H1 (cell line): Measurements from ENCODE around the gene VSTM2L. TPM values are rescaled to one million over a fixed set of nuclear protein-coding genes. Genes with fewer than 3 reads are reported as not detected.
A peak's percentile ranks its signal among the peaks of the same experiment; 100 is the strongest.

Source experiments
- CTCF ChIA-PET: fragments of 300-600 bp; sonication (Branson Sonifier 250); formaldehyde crosslinking; loops from one replicate; lab custom pipeline; 2021; ENCODE audit not compliant: partially characterized antibody; lab: Charles Lee
- POLR2A ChIA-PET: fragments of 300-600 bp; sonication (Branson Sonifier 250); formaldehyde crosslinking; loops from one replicate; lab custom pipeline; 2021; ENCODE audit warnings: inconsistent platforms; ENCODE audit not compliant: partially characterized antibody; lab: Charles Lee
- DNase-seq, 2 experiments: peaks; one replicate each; pipeline versions ENCODE4 v3.0.0 to v3.0.0-alpha.2; 2010 to 2022; ENCODE audit warnings: low spot score in 2 of 2, low read depth in 1 of 2, mixed read lengths in 1 of 2
- FAIRE-seq: peaks from 2 replicates; lab custom pipeline; 2011; peaks lifted over from hg19 to GRCh38; lab: Jason Lieb, UNC
- H2AFZ ChIP-seq: 2 replicates; pipeline ENCODE4 v1.8.1; 2012; ENCODE audit warnings: low read length, inconsistent platforms
- H2AK5ac ChIP-seq: 2 replicates; pipeline ENCODE4 v1.6.1; 2013; ENCODE audit warnings: low read depth, low read length
- H2BK120ac ChIP-seq: replicated peaks from 2 replicates; pipeline ENCODE3; 2013; ENCODE audit warnings: low read depth, low read length, inconsistent platforms
- H2BK12ac ChIP-seq: 2 replicates; pipeline ENCODE4 v1.6.1; 2013; ENCODE audit warnings: low read depth, low read length
- H2BK15ac ChIP-seq: 2 replicates; pipeline ENCODE4 v1.6.1; 2013; ENCODE audit warnings: low read length
- H2BK20ac ChIP-seq: 2 replicates; pipeline ENCODE4 v1.6.1; 2013; ENCODE audit warnings: low read length
- H2BK5ac ChIP-seq: 2 replicates; pipeline ENCODE4 v1.6.1; 2013; ENCODE audit warnings: low read depth, low read length
- H3K14ac ChIP-seq: 2 replicates; pipeline ENCODE4 v1.6.1; 2013; ENCODE audit warnings: inconsistent platforms; ENCODE audit not compliant: insufficient read length
- H3K18ac ChIP-seq: 2 replicates; pipeline ENCODE4 v1.6.1; 2013; ENCODE audit warnings: low read length; ENCODE audit errors: extremely low read depth
- H3K23ac ChIP-seq: 2 replicates; pipeline ENCODE4 v1.6.1; 2013; ENCODE audit warnings: inconsistent platforms; ENCODE audit not compliant: insufficient read length
- H3K23me2 ChIP-seq: 2 replicates; pipeline ENCODE4 v1.6.1; 2013; ENCODE audit warnings: low read depth, low read length
- H3K27ac ChIP-seq: 2 replicates; pipeline ENCODE4 v1.6.1; 2011; ENCODE audit warnings: low read depth, low read length, inconsistent platforms
- H3K27me3 ChIP-seq, 4 experiments: replicated peaks in 1 of 4; 1 replicate in 1 of 4; 2 replicates in 3 of 4; pipeline versions ENCODE4 v1.6.1 to v1.8.1; 2011 to 2013; ENCODE audit warnings: low read length in 3 of 4, mild to moderate bottlenecking in 3 of 4, inconsistent platforms in 2 of 4, mixed read lengths in 2 of 4, moderate library complexity in 1 of 4; ENCODE audit not compliant: control insufficient read depth in 3 of 4, insufficient read depth in 3 of 4; ENCODE audit errors: extremely low read depth in 1 of 4
- H3K36me3 ChIP-seq, 4 experiments: 2 replicates each; pipeline versions ENCODE4 v1.6.1 to v1.8.1; 2011 to 2013; ENCODE audit warnings: mild to moderate bottlenecking in 4 of 4, low read length in 3 of 4, moderate library complexity in 2 of 4, control low read depth in 1 of 4, inconsistent platforms in 1 of 4; ENCODE audit not compliant: insufficient read depth in 4 of 4, control insufficient read depth in 2 of 4
- H3K4ac ChIP-seq: replicated peaks from 2 replicates; pipeline ENCODE3; 2013; ENCODE audit warnings: low read length, low read depth, mixed read lengths, inconsistent platforms; ENCODE audit not compliant: insufficient read length
- H3K4me1 ChIP-seq, 4 experiments: replicated peaks in 1 of 4; 1 replicate in 1 of 4; 2 replicates in 3 of 4; pipeline versions ENCODE4 v1.6.1 to v1.8.1; 2011 to 2013; ENCODE audit warnings: low read length in 3 of 4, inconsistent platforms in 2 of 4, mixed read lengths in 1 of 4; ENCODE audit not compliant: insufficient read depth in 4 of 4, control insufficient read depth in 3 of 4
- H3K4me2 ChIP-seq, 2 experiments: 2 replicates each; pipeline versions ENCODE4 v1.6.1 to v1.8.1; 2011 to 2013; ENCODE audit warnings: low read depth in 2 of 2, low read length in 2 of 2, control low read depth in 1 of 2, inconsistent platforms in 1 of 2, mild to moderate bottlenecking in 1 of 2; ENCODE audit not compliant: insufficient read depth in 1 of 2
- H3K4me3 ChIP-seq, 4 experiments: fragments of 200-600, 300-600 bp in 1 of 4; sonication (generic), shearing (Covaris generic), sonication (Bioruptor Twin) in 1 of 4; 2 replicates each; pipeline versions ENCODE4 v1.5.1 to v1.8.1; 2011 to 2016; ENCODE audit warnings: low read length in 4 of 4, low read depth in 3 of 4, control low read depth in 2 of 4, inconsistent platforms in 2 of 4, mild to moderate bottlenecking in 2 of 4, mixed read lengths in 1 of 4, moderate library complexity in 1 of 4; ENCODE audit not compliant: insufficient read depth in 2 of 4; ENCODE audit errors: extremely low read depth in 1 of 4
- H3K56ac ChIP-seq: replicated peaks from 2 replicates; pipeline ENCODE3; 2013; ENCODE audit warnings: low read depth, mild to moderate bottlenecking, mixed read lengths, low read length, inconsistent platforms; ENCODE audit not compliant: insufficient read length
- H3K79me1 ChIP-seq: 2 replicates; pipeline ENCODE4 v1.6.1; 2013; ENCODE audit warnings: low read depth, low read length, control low read depth
- H3K79me2 ChIP-seq, 2 experiments: 2 replicates each; pipeline versions ENCODE4 v1.6.1 to v1.8.1; 2012 to 2013; ENCODE audit warnings: low read length in 2 of 2, mild to moderate bottlenecking in 2 of 2, inconsistent platforms in 1 of 2; ENCODE audit not compliant: insufficient read depth in 2 of 2, control insufficient read depth in 1 of 2
- H3K9ac ChIP-seq, 4 experiments: replicated peaks in 1 of 4; 1 replicate in 1 of 4; 2 replicates in 3 of 4; pipeline versions ENCODE4 v1.6.1 to v1.8.1; 2011 to 2013; ENCODE audit warnings: low read depth in 3 of 4, low read length in 3 of 4, control low read depth in 2 of 4, mild to moderate bottlenecking in 2 of 4, moderate library complexity in 2 of 4, inconsistent platforms in 1 of 4; ENCODE audit errors: extremely low read depth in 1 of 4
- H3K9me3 ChIP-seq, 2 experiments: 2 replicates each; pipeline versions ENCODE4 v1.6.1 to v1.8.1; 2012 to 2013; ENCODE audit warnings: mild to moderate bottlenecking in 2 of 2, moderate library complexity in 2 of 2, control low read depth in 1 of 2, inconsistent platforms in 1 of 2, low read depth in 1 of 2, low read length in 1 of 2, mixed read lengths in 1 of 2; ENCODE audit not compliant: insufficient read depth in 2 of 2
- H4K20me1 ChIP-seq, 2 experiments: replicated peaks in 1 of 2; 2 replicates each; pipeline versions ENCODE3 to v1.8.1; 2011 to 2013; ENCODE audit warnings: inconsistent platforms in 2 of 2, low read length in 2 of 2, mild to moderate bottlenecking in 1 of 2; ENCODE audit not compliant: insufficient read depth in 2 of 2, control insufficient read depth in 1 of 2
- H4K5ac ChIP-seq: 2 replicates; pipeline ENCODE4 v1.6.1; 2013; ENCODE audit warnings: low read length, low read depth, mixed read lengths, inconsistent platforms; ENCODE audit not compliant: insufficient read length
- H4K8ac ChIP-seq: 2 replicates; pipeline ENCODE4 v1.8.0; 2013; ENCODE audit warnings: mild to moderate bottlenecking, moderate library complexity, low read length, inconsistent platforms; ENCODE audit not compliant: insufficient read depth; ENCODE audit errors: extremely low read depth
- H4K91ac ChIP-seq: replicated peaks from 2 replicates; pipeline ENCODE3; 2013; ENCODE audit warnings: low read length, mixed read lengths, inconsistent platforms; ENCODE audit not compliant: insufficient read length
- HDAC6 ChIP-seq: IDR thresholded peaks from one replicate; pipeline ENCODE4 v1.7.1; 2012; ENCODE audit warnings: low read depth, mild to moderate bottlenecking, inconsistent platforms, low read length, moderate library complexity
- NANOG ChIP-seq: IDR thresholded peaks from 2 replicates; pipeline ENCODE4 v1.6.1; 2011; ENCODE audit warnings: low read length, low read depth, mild to moderate bottlenecking, inconsistent platforms; ENCODE audit not compliant: insufficient read depth, poor library complexity, severe bottlenecking
- SAP30 ChIP-seq: fragments of 300-600 bp; sonication (generic); IDR thresholded peaks from 2 replicates; pipeline ENCODE4 v1.7.1; 2012; ENCODE audit warnings: low read length, moderate library complexity, mild to moderate bottlenecking, inconsistent platforms; ENCODE audit not compliant: insufficient read depth, insufficient replicate concordance
- SUZ12 ChIP-seq: fragments of 200-600 bp; sonication (generic); IDR thresholded peaks from 2 replicates; pipeline ENCODE4 v1.6.1; 2012; ENCODE audit warnings: mild to moderate bottlenecking, inconsistent platforms, low read length, moderate library complexity, mixed read lengths
- TBP ChIP-seq: IDR thresholded peaks from 2 replicates; pipeline ENCODE4 v1.6.1; 2011; ENCODE audit warnings: low read depth, low read length, improper control_type of control experiment
- TCF12 ChIP-seq: IDR thresholded peaks from 2 replicates; pipeline ENCODE4 v1.6.1; 2011; ENCODE audit warnings: low read depth, mild to moderate bottlenecking, low read length
- TEAD4 ChIP-seq: IDR thresholded peaks from 2 replicates; pipeline ENCODE4 v1.6.1; 2012; ENCODE audit warnings: low read depth, low read length, inconsistent platforms, mixed read lengths
- WGBS, 2 experiments: shearing (Covaris generic) in 1 of 2; methylation state at CpG; one replicate each; pipeline versions ENCODE4 v1.1.6 to v1.1.7; 2013 to 2015; ENCODE audit warnings: low lambda C conversion rate in 2 of 2, mixed read lengths in 2 of 2, inconsistent platforms in 1 of 2, low coverage in 1 of 2, missing lambda C conversion rate in 1 of 2; ENCODE audit not compliant: insufficient replicate concordance in 2 of 2, insufficient coverage in 1 of 2, insufficient read length in 1 of 2; ENCODE audit errors: extremely low coverage in 1 of 2, missing lambda C conversion rate in 1 of 2; 5-methylcytosine and 5-hydroxymethylcytosine counted together
- polyA plus RNA-seq, 7 experiments: library from polyadenylated mRNA; depleted of rRNA in 3 of 7; stranded (reverse) in 5 of 7; unstranded in 2 of 7; fragments of >200 nt in 5 of 7; fragments of 200-250 nt in 2 of 7; gene quantifications; 1 replicate in 5 of 7; 2 replicates in 1 of 7; 4 replicates in 1 of 7; pipeline versions ENCODE4 v1.2.1 to v1.2.3, GENCODE V29; 2011 to 2013; ENCODE audit warnings: missing spikeins in 2 of 7, mixed read lengths in 2 of 7
- total RNA-seq: library from RNA; stranded (reverse); fragmentation: NEBNext Ultra II Directional; extraction: Animal tissue kit (Norgen Biotek cat#: 25700); gene quantifications from 2 replicates; pipeline ENCODE4 v1.2.1, GENCODE V29; 2021
- TF ChIP-seq, protein P1 (sequence below): IDR thresholded peaks from 2 replicates; pipeline ENCODE4 v1.6.1; 2012; ENCODE audit warnings: inconsistent platforms
- TF ChIP-seq, protein P2 (sequence below): IDR thresholded peaks from 2 replicates; pipeline ENCODE4 v1.6.1; 2012; ENCODE audit warnings: inconsistent platforms
- TF ChIP-seq, protein P3 (sequence below): IDR thresholded peaks from 2 replicates; pipeline ENCODE4 v1.6.1; 2011; ENCODE audit warnings: low read depth, mild to moderate bottlenecking, low read length; ENCODE audit not compliant: insufficient read depth

Gene VSTM2L
- total and polyA plus RNA-seq, 2 of the 8 experiments (the other 6 are each of a cell fraction or from before 2014, with no cell fraction given) = 1.3 to 3.2 TPM

DNA sequence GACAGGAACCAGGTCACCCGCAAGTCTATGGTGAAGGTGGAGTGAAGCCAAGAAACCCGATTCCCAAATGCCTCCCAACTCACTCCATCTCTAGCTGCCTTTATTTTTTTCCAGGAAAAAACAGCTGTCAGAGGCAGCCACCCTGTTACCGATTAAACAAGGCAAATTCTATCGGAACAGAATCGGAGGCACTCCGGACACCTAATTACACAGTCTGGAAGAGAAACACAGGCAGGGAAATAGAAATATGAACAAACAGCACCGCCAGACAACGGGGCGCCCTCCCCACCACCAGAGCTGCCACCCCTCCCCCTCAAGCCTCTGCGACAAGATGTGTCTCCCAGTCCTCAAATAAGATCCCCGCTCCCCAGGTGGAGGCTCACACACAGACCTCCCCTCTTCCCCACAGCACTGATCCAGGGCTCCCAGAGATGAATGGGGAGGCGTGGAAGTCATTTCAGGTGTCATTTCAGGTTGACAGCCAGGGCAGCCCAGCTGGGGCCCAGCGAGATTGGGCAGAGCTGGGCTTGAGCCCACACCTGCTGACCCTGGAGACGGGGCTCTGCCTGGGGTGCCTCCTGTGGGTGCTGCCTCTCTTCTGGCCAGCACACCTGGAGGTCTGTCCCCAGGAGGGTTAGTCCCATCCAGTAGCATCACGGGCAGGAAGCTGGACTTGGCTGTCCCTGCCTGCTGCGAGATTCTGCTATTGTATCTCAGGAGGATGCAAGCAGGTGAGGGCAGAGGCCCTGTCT, 19.8 kb upstream of the VSTM2L start:
- WGBS, 2 experiments = 84% methylated on average over 11 of the region's 16 CpGs; no CpG with 5 or more reads in 1 of the 2 experiments
- no peak overlapping the region for H2BK12ac ChIP-seq
- FAIRE-seq = no peak
- POLR2A ChIA-PET = interaction anchor here (0.5 kb wide), 1 partner anchor 11 kb away, joined by 3 read pairs; no protein-coding TSS in a partner anchor
- no peak overlapping the region for H3K23ac ChIP-seq
- peaks cover 0 to 3% (median 0%) of the 10 kb centered on the region in 4 experiments; a peak in 1 of 7 replicates for H3K4me1 ChIP-seq
- H4K8ac ChIP-seq = peak overlapping the region; percentile 65; the same call in 1 of the 2 replicates
- DNase-seq = no peak
- no peak overlapping the region for H2AK5ac ChIP-seq
- H3K79me1 ChIP-seq = no peaks in the 10 kb centered on the region
- H3K56ac ChIP-seq = no peak overlapping the region
- TF ChIP-seq TEAD4 (no peak), TCF12 (no peak), NANOG (no peak), SUZ12 (no peak), TBP (no peak), HDAC6 (no peak), SAP30 (no peak)
- TF ChIP-seq, protein P1, sequence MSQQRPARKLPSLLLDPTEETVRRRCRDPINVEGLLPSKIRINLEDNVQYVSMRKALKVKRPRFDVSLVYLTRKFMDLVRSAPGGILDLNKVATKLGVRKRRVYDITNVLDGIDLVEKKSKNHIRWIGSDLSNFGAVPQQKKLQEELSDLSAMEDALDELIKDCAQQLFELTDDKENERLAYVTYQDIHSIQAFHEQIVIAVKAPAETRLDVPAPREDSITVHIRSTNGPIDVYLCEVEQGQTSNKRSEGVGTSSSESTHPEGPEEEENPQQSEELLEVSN = no peak
- TF ChIP-seq, protein P2, sequence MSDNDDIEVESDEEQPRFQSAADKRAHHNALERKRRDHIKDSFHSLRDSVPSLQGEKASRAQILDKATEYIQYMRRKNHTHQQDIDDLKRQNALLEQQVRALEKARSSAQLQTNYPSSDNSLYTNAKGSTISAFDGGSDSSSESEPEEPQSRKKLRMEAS = no peak
- TF ChIP-seq, protein P3, sequence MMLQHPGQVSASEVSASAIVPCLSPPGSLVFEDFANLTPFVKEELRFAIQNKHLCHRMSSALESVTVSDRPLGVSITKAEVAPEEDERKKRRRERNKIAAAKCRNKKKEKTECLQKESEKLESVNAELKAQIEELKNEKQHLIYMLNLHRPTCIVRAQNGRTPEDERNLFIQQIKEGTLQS = no peak
- H3K27ac ChIP-seq = no peak overlapping the region
- no peak overlapping the region for H4K91ac ChIP-seq
- no peak overlapping the region for H3K9ac ChIP-seq
- CTCF ChIA-PET = interaction anchor here (0.9 to 2.6 kb wide), 8 partner anchors 9 to 344 kb away, joined by 3 to 9 read pairs (median 4); no protein-coding TSS in a partner anchor
- no peaks in the 10 kb centered on the region for H3K23me2 ChIP-seq
- H2BK15ac ChIP-seq = no peak overlapping the region
- H4K20me1 ChIP-seq = no peaks in the 10 kb centered on the region
- H2BK20ac ChIP-seq = no peak overlapping the region
- no peaks in the 10 kb centered on the region for H3K79me2 ChIP-seq
- H3K4me2 ChIP-seq = no peak overlapping the region
- H2BK5ac ChIP-seq = no peak overlapping the region
- 0 out of 2 replicates have a peak overlapping the region, but pooled peaks have one; percentile 19 for H3K18ac ChIP-seq
- H4K5ac ChIP-seq = no peak overlapping the region
- 0 out of 7 replicates have a peak, but pooled peaks cover 0 to 2% (median 0%) of the 10 kb centered on the region in 4 experiments for H3K27me3 ChIP-seq
- H2AFZ ChIP-seq = no peak overlapping the region
- H3K4ac ChIP-seq = no peak overlapping the region
- no peaks in the 10 kb centered on the region for H3K9me3 ChIP-seq
- H3K36me3 ChIP-seq = no peaks in the 10 kb centered on the region
- no peak overlapping the region for H3K14ac ChIP-seq
- H2BK120ac ChIP-seq = no peak overlapping the region
- no peak overlapping the region for H3K4me3 ChIP-seq
